Mammary epithelial cell (primary cell): ENCODE data around the gene SNX18.

Experiments
- EZH2 ChIP-seq: IDR thresholded peaks from 2 replicates; pipeline ENCODE4 v1.6.1; 2012; ENCODE audit warnings: low read length, inconsistent platforms, borderline replicate concordance
- TF ChIP-seq, protein P1 (sequence below), 2 donors: IDR thresholded peaks in 1 of 2; conservative IDR thresholded peaks in 1 of 2; 2 replicates each; pipeline ENCODE4 v1.5.1; 2011 to 2012; ENCODE audit warnings: inconsistent platforms in 2 of 2, low read length in 2 of 2, mild to moderate bottlenecking in 2 of 2, control low read depth in 1 of 2, low read depth in 1 of 2; ENCODE audit not compliant: insufficient read depth in 1 of 2; ENCODE audit errors: extremely low read depth in 1 of 2

- TF ChIP-seq EZH2, result no peak
- TF ChIP-seq, protein P1, sequence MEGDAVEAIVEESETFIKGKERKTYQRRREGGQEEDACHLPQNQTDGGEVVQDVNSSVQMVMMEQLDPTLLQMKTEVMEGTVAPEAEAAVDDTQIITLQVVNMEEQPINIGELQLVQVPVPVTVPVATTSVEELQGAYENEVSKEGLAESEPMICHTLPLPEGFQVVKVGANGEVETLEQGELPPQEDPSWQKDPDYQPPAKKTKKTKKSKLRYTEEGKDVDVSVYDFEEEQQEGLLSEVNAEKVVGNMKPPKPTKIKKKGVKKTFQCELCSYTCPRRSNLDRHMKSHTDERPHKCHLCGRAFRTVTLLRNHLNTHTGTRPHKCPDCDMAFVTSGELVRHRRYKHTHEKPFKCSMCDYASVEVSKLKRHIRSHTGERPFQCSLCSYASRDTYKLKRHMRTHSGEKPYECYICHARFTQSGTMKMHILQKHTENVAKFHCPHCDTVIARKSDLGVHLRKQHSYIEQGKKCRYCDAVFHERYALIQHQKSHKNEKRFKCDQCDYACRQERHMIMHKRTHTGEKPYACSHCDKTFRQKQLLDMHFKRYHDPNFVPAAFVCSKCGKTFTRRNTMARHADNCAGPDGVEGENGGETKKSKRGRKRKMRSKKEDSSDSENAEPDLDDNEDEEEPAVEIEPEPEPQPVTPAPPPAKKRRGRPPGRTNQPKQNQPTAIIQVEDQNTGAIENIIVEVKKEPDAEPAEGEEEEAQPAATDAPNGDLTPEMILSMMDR (conservative IDR thresholded peaks at IDR 0.05 in 1 of 2, IDR thresholded peaks at IDR 0.05 in 1 of 2; ENCODE audit: extremely low read depth in 1 of 2, insufficient read depth in 1 of 2, low read depth in 1 of 2, low read length in 2 of 2), result no peak
These were observed 7.7 kb downstream of the SNX18 start for GRCh38 chr5:54525261-54525660.
